Psoas muscle (tissue), 8 donors: ENCODE results near the gene FGFBP2. TPM values are rescaled to one million over a fixed set of nuclear protein-coding genes. Genes with fewer than 3 reads are reported as not detected.

Source experiments
- ATAC-seq, 4 donors: fragments of 200-7000 bp; cut with Tn5 transposase; one replicate each; pipeline ENCODE4 v1.9.1; 2020; ENCODE audit warnings: moderate library complexity in 3 of 4, mild to moderate bottlenecking in 2 of 4
- DNase-seq, 2 donors: peaks; one replicate each; pipeline ENCODE4 v3.0.0-alpha.2; 2020
- H3K27ac ChIP-seq: fragments of 200-600 bp; one replicate; pipeline ENCODE4 v1.8.0; 2022
- H3K27me3 ChIP-seq, 3 donors: fragments of 200-600 bp in 1 of 3; one replicate each; pipeline versions ENCODE4 v1.6.1 to v1.8.0; 2013 to 2022; ENCODE audit warnings: low read length in 2 of 3, mild to moderate bottlenecking in 2 of 3, moderate library complexity in 1 of 3; ENCODE audit not compliant: insufficient read depth in 3 of 3
- H3K36me3 ChIP-seq, 2 donors: fragments of 200-600 bp in 1 of 2; one replicate each; pipeline versions ENCODE4 v1.6.1 to v1.8.0; 2013 to 2022; ENCODE audit warnings: low read depth in 1 of 2, mild to moderate bottlenecking in 1 of 2, moderate library complexity in 1 of 2; ENCODE audit not compliant: insufficient read depth in 1 of 2
- H3K4me1 ChIP-seq: fragments of 200-600 bp; one replicate; pipeline ENCODE4 v1.8.0; 2022
- H3K4me3 ChIP-seq: fragments of 200-600 bp; one replicate; pipeline ENCODE4 v1.8.0; 2022; ENCODE audit warnings: mild to moderate bottlenecking
- H3K9me3 ChIP-seq: fragments of 200-600 bp; one replicate; pipeline ENCODE4 v1.8.0; 2022
- WGBS, 3 donors: extraction: QIAGEN DNeasy Blood & Tissue Kit; methylation state at CpG; one replicate each; pipeline versions ENCODE4 v1.1.6 to v1.1.7; 2013; 5-methylcytosine and 5-hydroxymethylcytosine counted together
- intact Hi-C, 2 donors: fragments of 100-400 bp; cut with DNase I; formaldehyde crosslinking; loops; one replicate each; pipeline versions ENCODE4 v1.11.0 to v1.14.2; 2022
- polyA plus RNA-seq, 3 donors: library from polyadenylated mRNA; stranded (reverse); fragments of 200-250 nt; gene quantifications; one replicate each; pipeline ENCODE4 v1.2.3, GENCODE V29; 2013
- total RNA-seq, 4 donors: library from RNA; stranded (reverse); fragmentation: NEBNext Ultra II Directional in 2 of 4; extraction: Animal tissue kit (Norgen Biotek cat#: 25700) in 2 of 4; gene quantifications; one replicate each; pipeline versions ENCODE4 v1.2.1 to v1.2.4, GENCODE V29; 2021 to 2023
- TF ChIP-seq, protein P1 (sequence below): fragments of 200-600 bp; IDR thresholded peaks from one replicate; pipeline ENCODE4 v1.8.0; 2022; ENCODE audit warnings: antibody characterized with exemption
- donor health status: healthy with polysubstance abuse.
- donor health status: DM: no; HTN: no; CAD: no; lungs with moderate emphysema.
- donor health status: Bipolar disorder and iron deficiency.
- donor health status: healthy.
- donor health status: DM: yes; HTN: yes; CAD: no.
- donor health status: DM: no; HTN: no; CAD: no.
- donor health status: DM: no; HTN: no; CAD: no.
- donor health status: DM: yes; HTN: yes; CAD: no.

Gene FGFBP2
- total and polyA plus RNA-seq, 7 donors, result 0.18 to 1.4 (median 0.37) TPM

DNA sequence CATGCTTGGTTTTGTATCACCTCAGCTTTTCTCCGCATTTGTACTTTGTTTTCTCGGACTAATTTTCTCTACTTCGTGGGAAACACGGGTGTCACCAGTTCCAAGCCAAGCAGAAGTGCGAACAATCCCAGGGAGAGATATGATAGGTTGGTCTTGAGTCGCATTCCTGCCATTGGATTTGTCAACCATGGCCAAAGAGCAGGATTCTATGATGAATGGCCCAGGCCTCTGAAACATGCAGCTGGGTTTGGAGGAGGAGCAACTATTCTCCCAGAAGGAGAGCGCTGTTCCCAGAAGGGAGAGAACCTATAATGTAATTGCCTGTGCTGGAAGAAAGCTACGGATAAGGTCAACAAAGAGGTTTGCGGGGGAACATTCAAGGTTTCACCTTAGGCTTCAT is 14.1 kb downstream of the FGFBP2 start:
- TF ChIP-seq, protein P1, sequence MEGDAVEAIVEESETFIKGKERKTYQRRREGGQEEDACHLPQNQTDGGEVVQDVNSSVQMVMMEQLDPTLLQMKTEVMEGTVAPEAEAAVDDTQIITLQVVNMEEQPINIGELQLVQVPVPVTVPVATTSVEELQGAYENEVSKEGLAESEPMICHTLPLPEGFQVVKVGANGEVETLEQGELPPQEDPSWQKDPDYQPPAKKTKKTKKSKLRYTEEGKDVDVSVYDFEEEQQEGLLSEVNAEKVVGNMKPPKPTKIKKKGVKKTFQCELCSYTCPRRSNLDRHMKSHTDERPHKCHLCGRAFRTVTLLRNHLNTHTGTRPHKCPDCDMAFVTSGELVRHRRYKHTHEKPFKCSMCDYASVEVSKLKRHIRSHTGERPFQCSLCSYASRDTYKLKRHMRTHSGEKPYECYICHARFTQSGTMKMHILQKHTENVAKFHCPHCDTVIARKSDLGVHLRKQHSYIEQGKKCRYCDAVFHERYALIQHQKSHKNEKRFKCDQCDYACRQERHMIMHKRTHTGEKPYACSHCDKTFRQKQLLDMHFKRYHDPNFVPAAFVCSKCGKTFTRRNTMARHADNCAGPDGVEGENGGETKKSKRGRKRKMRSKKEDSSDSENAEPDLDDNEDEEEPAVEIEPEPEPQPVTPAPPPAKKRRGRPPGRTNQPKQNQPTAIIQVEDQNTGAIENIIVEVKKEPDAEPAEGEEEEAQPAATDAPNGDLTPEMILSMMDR, result no peak
- WGBS, 3 donors, result 74 to 89% (median 84%) methylated on average over 9 of the region's 9 CpGs
- DNase-seq (no peak), ATAC-seq (no peak)
- H3K4me1 ChIP-seq, result no peaks in the 10 kb centered on the region
- H3K36me3 ChIP-seq, result no peaks in the 10 kb centered on the region
- no peaks in the 10 kb centered on the region for H3K9me3 ChIP-seq
- no peak overlapping the region for H3K4me3 ChIP-seq
- no peak overlapping the region for H3K27ac ChIP-seq
- intact Hi-C loops, result no loop called here
- no peaks in the 10 kb centered on the region for H3K27me3 ChIP-seq

DNA sequence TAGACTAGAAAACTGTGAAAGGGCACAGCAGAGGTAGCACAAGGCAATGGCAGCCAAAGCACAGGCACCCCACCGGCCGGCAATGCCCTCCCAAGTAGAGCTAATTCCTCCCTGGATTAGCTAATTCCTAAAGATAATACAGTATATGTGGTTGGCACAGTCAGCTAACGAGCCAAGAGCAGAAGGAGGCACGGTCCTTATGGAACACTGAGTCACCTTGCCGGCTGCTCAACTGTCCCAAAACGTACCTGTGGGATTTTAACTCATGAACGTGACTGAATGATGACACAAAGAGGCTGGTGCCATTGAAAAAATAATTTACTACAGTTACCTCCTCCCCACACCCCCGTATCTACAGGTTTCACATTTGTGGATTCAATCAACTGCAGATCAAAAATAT is 15.3 kb downstream of the FGFBP2 start:
- Histone ChIP-seq H3K36me3 (no peaks in the 10 kb centered on the region), H3K9me3 (no peaks in the 10 kb centered on the region), H3K27ac (no peak overlapping the region), H3K4me3 (no peak overlapping the region), H3K4me1 (no peaks in the 10 kb centered on the region), H3K27me3 (no peaks in the 10 kb centered on the region)
- intact Hi-C loops, result no loop called here
- ATAC-seq (no peak), DNase-seq (no peak)
- TF ChIP-seq, protein P1, result no peak
- WGBS, 3 donors, result 84 to 91% (median 90%) methylated on average over 8 of the region's 8 CpGs

DNA sequence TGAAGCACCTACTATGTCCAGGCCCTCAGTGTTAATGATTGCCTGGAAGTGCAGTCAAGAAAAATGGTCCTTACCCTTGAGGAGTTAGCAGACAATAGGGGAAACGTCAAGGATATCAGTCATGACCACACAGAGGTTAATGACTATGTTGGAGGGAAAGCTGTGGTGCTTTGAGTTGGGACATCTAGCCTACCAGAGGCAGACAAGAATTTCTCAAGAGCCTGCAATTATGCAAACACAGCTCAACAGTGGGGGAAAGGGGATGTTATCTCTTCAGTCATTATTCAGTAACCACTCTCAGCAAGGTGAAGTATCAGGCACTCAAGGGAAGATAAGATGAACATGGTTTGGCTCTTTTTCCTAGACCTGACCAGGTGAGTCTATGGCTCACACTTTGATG is 17.5 kb downstream of the FGFBP2 start:
- Histone ChIP-seq H3K4me3 (no peak overlapping the region), H3K4me1 (no peaks in the 10 kb centered on the region), H3K27ac (no peak overlapping the region), H3K27me3 (no peaks in the 10 kb centered on the region), H3K36me3 (no peaks in the 10 kb centered on the region), H3K9me3 (no peaks in the 10 kb centered on the region)
- ATAC-seq (no peak), DNase-seq (no peak)
- 70 to 86% (median 75%) methylated on average over 1 of the region's 1 CpG for WGBS, 3 donors
- TF ChIP-seq, protein P1, result no peak
- intact Hi-C loops, result no loop called here

DNA sequence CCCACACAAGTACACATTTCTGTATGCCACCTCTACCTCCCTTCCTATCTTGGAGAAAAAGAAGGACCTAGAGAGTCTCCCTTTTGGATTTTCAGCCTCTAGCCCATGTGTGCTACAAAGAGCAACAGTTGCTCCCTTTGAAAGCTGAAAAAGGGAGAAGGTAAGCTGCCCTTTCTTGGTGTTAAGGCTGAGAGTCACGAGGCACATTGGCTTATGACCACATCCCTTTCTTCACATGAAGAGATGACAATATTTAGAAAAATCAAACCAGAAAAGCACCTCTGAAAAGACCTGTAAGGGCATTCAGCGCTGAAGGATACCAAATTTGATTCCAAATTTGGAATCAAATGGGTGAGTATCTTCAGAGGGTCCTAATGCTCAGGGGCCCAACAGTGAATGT is 18.1 kb downstream of the FGFBP2 start:
- no peaks in the 10 kb centered on the region for H3K27me3 ChIP-seq
- DNase-seq, result no peak
- no peaks in the 10 kb centered on the region for H3K36me3 ChIP-seq
- TF ChIP-seq, protein P1, result no peak
- ATAC-seq, result no peak
- H3K27ac ChIP-seq, result no peak overlapping the region
- intact Hi-C loops, result no loop called here
- 79 to 97% (median 86%) methylated on average over 2 of the region's 2 CpGs for WGBS, 3 donors
- H3K4me3 ChIP-seq, result no peak overlapping the region
- H3K9me3 ChIP-seq, result no peaks in the 10 kb centered on the region
- H3K4me1 ChIP-seq, result no peaks in the 10 kb centered on the region

DNA sequence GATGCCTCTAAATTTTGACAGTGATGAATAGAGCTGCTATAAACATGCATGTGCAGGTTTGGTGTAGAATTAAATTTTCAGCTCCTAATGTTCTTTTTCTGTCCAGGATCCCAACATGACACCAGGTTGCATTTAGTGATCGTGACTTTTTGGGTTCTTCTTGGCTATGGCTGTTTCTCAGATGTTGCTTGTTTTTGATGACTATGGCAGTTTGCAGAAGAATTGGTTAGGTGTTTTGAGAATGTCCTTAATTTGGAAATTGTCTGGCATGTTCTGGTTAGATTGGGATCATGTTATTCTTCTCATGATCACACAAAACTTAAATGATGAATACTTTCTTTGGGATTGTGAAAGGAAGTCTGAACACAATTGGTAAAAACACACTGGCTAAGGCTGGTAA is 20.7 kb downstream of the FGFBP2 start:
- DNase-seq (no peak), ATAC-seq (no peak)
- intact Hi-C loops, result no loop called here
- no peak overlapping the region for H3K4me3 ChIP-seq
- TF ChIP-seq, protein P1, result no peak
- H3K4me1 ChIP-seq, result no peaks in the 10 kb centered on the region
- no peaks in the 10 kb centered on the region for H3K9me3 ChIP-seq
- no peak overlapping the region for H3K27ac ChIP-seq
- no peaks in the 10 kb centered on the region for H3K27me3 ChIP-seq
- 65 to 80% (median 75%) methylated on average over 1 of the region's 1 CpG for WGBS, 3 donors
- no peaks in the 10 kb centered on the region for H3K36me3 ChIP-seq
